ENCODE data around the gene RNH1. TPM values are rescaled to one million over a fixed set of nuclear protein-coding genes. Genes with fewer than 3 reads are reported as not detected.

RNH1 gene
- total RNA-seq, 1 donor from 2014 or later: 152 TPM

DNA sequence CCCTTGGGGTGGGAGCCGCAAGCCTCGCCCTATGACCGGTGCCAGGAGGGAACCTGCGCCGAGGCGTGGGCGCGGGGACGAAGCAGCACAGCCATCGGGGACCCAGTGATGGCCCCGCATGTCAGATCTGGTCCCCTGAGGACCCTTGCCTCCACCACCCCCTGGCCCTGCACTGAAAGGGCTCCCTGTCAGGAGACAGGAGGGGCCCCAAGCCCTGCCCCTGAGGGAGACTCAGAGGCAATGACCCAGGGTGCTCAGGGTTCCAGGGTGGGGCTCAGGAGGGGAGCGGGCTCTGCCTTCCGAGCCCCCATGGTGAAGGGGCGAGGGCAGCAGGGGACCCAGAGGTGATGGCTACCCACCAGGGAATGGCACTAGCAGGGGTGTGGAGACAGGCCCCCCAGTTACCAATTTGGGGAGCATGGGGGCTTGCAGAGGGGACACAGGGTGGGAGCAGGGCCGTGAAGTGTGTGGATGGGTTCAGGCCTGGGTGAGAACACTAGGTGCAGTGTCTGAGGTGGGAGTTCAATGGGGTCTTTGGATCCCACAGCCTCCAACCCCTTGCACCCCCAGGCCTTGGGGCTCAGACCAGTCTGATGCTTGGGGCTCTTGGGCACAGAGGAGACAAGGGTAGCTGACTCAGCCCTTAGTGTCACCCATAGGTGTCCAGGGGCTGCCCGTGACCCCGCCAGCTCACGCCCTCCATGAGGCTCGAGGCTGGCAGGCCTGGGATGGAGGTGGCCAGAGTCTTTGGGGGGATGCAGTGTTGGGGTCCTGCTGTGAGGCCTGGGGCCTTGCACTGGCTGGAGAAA, 30.8 kb upstream of the RNH1 start:
- ATAC-seq: no peak

DNA sequence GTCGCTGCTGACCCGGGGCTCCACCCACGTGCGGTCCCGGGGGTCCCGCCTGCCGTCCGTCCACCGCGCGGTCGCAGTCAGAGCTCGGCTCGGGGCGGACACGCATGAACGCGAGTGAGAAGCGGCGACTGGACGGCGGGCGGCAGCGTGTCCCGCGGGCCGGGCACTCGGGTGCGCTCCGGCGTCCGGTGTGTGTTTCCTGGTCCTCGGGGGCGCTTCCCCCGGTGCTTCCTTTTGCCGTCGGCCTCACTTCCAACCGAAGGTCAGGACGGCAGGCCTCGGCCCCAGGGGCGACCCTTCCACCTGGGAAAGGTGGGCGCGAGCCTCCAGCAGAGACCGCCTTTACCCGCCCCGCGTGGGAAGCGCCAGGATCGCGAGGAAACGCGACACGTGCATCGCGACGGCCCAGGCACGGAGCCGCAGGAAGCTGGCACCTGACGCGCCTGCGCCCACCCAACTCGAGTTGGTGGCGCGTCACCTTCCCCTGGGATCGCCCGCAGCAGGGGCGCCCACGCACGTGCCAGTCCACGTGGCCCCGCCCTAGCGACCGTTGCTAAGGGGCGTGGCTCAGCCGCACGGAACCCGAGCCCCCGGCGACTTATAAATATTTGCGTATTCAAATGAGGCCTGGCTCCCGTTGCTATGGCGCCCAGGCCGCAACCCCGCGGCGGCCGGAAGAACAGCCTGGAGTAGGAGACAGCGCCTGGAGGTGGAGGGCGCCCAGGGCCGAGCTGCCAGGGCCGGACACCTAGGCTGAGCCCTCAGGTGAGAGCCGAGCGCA, 30.0 kb upstream of the RNH1 start, which contains the start of gene LRRC56:
LRRC56 (plus strand) TSS at position 687 of the 781 bp plus-strand sequence. CDS start 3,158 bp downstream, outside the sequence.
- ATAC-seq: peak; percentile 35

DNA sequence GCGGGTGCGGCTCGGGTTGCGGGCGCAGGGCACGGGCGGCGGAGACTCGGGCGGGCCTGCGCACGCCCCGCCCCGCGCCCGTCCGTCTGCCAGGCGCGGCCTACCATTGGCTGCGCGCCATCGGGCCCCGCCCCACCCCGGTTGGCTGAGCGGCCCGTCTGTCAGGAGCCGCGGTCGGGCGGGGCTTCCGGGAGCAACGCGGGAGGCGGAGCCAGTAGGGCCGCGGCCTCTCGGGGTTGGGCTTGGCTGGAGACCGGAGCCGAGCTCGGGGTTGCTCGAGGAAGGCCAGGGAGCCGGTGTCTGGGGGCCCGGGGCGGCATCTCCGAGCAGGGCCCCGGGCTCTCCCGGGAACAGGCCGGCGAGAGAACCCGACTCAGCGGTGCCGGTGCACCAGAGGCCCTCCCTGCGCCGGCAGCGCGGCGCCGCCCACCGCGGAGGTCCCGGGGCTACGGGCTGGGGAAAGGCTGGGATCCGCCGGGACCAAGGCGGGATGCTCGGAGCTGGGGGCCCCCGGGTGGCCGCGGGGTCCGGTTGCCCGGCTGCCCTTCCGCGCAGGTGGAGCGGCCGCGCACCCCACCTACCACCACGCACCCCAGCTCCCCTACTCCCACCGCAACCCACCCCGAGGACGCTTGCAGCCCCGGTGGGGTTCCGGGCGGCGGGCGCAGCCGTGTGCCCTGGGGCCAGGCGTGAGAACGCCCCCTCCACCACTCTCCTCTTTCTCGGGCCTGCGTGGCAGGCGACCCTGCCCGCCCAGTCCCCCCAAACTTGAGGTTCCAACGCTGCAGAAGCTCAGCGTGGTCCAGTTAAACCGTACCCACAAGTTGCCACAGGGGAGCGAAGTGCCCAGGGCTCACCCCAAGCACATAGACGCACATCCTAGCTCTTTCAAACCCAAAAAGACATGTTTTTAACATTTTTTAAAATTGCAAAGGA, 28.7 kb upstream of the RNH1 start, which contains the start of gene HRAS:
HRAS (minus strand) TSS at position 58 of the 936 bp plus-strand sequence.
- ATAC-seq: peak; percentile 81

DNA sequence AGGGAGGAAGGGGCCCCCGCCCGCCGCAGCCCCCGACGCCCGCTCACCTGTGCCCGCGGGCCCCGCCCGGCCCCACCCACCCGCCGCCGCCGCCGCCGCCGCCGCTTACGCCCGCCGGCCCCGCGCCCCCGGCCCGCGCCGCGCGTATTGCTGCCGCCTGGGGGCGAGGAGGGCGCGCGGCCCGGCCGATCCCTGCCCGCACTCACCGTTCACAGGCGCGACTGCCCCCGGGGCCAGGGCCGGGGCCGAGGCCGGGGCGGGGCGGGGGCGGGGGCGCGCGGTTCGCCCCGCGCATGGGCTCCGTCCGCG, 28.1 kb upstream of the RNH1 start:
- ATAC-seq: no peak

DNA sequence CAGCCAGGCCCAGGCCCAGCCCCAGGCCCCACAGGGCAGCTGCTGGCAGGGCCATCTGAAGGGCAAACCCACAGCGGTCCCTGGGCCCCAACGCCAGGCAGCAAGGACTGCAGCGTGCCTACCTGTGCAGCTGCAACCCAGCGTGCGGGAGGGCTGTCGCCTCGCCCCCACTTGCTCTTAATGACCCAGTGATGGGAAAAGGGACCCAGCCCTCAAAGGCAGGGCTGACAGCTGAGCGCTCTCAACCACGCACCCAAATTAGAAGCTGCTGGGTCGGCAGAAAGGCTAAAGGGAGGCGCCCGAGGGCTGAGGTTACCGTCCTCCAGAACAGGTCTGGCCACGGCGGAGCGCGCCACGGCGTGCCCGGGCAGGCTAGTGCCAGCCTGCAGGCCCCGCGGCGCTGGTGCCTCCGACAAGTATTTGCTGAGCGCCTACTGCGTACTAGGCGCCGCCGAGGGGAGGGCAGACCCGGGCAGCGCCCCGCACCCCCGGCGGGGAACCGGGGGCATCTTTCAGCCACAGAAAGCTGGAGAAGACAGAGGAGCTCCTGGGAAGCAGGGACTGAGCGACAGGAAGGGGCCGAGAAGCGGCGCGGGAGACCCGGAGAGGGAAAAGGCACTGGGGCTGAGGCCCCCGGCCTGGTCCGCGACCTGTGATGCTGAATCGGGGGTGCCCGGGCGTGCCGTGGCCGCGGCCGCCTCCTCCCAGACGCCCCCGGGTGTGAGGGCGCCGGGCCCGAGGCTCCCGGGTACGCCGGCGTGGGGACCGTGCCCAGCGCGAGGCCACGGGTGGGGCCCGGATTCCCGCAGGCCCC, 27.6 kb upstream of the RNH1 start:
- peak; percentile 68 for ATAC-seq

DNA sequence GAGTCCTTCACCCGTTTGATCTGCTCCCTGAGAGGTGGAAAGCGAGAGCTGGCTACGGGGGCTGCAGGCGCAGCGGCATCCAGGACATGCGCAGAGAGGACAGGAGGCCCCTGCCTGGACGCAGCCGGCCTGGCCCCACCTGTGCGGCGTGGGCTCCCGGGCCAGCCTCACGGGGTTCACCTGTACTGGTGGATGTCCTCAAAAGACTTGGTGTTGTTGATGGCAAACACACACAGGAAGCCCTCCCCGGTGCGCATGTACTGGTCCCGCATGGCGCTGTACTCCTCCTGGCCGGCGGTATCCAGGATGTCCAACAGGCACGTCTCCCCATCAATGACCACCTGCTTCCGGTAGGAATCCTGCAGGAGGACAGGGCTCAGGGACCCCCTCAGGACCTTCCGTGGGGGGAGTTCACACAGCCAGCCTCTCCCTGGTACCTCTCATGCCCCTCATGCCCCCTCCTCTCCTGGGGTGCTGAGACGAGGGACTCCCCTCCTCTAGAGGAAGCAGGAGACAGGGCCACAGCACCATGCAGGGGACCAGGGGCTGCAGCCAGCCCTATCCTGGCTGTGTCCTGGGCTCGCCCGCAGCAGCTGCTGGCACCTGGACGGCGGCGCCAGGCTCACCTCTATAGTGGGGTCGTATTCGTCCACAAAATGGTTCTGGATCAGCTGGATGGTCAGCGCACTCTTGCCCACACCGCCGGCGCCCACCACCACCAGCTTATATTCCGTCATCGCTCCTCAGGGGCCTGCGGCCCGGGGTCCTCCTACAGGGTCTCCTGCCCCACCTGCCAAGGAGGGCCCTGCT, 26.7 kb upstream of the RNH1 start:
- ATAC-seq: no peak

DNA sequence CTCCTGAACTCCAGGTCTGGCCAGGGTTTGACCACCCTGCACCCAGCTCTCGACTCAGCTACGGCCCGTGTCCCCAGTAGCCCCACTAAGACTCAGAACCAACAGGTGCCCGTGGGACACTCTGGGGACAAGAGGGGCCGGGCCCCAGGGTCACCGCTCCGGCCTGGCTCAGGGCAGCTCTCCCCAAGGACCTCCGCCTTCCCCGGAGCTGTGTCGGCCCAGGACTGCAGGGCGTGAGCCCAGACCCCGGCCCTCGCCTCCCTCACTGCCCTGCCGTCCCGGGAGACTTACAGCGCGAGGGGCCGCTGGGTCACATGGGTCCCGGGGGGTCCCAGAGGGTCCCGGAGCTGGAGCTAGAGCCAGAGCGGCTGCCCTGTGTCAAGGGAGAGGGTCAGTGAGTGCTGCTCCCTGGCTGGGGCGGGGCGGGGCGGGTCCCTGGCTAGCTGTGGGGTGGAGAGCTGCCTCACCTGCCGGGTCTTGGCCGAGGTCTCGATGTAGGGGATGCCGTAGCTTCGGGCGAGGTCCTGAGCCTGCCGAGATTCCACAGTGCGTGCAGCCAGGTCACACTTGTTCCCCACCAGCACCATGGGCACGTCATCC, 26.0 kb upstream of the RNH1 start:
- ATAC-seq: no peak

DNA sequence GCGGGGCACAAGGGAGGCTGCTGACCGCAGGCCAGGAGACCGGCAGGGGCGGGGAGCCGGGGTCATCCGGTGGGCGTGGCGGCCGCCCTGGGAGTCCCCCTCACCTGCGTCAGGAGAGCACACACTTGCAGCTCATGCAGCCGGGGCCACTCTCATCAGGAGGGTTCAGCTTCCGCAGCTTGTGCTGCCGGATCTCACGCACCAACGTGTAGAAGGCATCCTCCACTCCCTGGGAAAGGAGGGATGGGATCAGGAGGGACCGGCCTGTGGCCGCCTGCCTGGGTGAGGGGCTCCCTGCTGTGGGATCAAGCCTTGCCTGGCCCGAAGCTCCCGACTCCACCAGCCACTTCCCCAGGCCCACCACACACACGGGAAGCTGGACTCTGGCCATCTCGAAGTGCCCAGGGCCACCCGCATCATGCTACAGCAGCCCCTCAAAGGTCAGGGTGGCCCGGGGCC, 25.5 kb upstream of the RNH1 start:
- ATAC-seq: no peak

DNA sequence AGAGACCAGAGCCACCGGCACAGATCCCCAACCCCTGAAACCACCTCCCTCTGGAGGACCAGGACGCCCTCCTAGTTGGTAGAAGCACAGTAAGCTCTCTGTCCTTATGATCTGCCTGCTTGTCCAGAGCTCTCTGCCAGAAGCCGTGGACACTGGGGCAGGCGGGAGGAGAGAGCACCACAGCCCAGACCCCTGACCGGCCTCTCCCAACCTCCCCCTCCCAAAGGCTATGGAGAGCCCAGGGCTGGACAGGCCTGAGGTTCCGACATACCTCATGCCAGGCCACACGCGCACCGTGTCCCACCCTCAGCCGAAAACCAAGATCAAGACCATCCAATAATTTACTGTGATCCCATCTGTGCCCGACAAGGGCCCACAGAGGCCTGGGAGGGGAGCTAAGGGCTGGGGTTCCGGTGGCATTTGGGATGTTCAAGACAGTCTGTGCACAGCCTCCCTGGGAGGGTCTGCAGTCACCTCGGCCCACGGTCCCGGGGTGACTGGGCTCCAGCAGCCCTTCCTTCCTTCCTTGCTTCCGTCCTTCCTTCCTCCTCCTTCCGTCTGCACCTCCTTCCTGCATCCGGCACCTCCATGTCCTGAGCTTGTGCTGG, 25.0 kb upstream of the RNH1 start:
- no peak for ATAC-seq

DNA sequence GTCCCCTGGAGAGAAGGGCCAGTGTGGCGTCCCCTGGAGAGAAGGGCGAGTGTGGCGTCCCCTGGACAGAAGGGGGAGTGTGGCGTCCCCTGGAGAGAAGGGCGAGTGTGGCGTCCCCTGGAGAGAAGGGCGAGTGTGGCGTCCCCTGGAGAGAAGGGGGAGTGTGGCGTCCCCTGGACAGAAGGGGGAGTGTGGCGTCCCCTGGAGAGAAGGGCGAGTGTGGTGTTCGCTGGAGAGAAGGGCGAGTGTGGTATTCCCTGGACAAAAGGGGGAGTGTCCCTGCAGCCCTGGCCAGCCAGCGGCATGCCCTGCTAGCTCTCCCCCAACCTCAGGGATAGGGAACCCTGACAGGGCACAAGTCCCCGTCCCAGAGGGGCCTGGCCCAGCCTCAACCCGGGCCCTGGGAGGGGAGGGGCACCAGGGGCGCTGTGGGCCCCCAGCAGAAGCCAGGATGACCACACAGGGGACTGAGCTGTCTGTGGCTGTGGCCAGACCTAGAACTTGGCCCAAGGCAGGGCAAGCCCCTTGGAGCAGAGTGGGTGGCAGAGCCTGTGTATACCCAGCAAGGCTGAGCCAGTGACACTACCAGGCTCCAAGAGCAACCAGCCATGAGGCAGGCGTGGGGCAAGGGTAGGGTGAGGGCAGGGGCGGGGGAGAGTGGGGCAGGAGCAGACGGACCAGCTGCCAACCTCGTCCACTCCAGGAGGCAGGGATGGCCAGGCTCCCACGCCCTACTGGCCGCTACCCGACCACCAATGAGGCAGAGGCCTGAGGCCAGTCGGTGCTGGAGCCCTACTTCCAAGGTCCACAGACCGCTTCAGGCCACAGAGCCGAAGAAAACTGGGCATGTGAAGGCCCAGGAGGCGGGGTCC, 24.2 kb upstream of the RNH1 start:
- no peak for ATAC-seq

DNA sequence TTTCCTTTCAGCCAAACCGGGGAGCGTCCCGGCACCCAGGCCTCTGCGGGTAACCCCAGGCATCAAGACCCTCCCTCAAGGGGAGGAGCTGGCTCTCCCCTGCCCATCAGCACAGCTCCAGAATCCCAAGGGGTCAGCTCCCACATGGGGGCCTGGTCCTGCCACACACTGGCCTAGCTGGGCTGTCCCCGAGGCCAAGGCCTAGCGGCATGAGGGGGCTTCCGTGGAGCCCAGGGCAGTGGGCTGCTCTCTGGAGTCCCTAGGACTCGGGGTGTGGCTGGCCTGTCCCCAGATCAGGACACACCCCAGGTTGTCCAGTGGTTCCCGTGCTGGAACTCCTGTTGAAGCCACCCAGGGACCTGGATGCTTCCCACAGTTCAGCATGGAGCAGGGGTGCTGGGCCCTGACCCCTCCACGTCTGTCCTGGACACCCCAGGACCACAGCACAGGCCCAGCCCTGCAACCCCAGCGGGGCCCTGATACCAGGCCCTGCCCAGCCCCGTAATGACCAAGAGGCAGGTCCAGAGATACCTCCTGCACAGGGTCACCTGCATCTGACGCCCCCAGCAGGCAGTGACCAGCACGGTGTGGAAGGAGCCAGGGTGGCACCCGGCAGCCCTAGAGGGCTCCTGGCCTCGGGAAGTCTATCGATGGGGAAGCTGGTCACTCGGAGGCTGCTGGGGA, 22.8 kb upstream of the RNH1 start:
- no peak for ATAC-seq

DNA sequence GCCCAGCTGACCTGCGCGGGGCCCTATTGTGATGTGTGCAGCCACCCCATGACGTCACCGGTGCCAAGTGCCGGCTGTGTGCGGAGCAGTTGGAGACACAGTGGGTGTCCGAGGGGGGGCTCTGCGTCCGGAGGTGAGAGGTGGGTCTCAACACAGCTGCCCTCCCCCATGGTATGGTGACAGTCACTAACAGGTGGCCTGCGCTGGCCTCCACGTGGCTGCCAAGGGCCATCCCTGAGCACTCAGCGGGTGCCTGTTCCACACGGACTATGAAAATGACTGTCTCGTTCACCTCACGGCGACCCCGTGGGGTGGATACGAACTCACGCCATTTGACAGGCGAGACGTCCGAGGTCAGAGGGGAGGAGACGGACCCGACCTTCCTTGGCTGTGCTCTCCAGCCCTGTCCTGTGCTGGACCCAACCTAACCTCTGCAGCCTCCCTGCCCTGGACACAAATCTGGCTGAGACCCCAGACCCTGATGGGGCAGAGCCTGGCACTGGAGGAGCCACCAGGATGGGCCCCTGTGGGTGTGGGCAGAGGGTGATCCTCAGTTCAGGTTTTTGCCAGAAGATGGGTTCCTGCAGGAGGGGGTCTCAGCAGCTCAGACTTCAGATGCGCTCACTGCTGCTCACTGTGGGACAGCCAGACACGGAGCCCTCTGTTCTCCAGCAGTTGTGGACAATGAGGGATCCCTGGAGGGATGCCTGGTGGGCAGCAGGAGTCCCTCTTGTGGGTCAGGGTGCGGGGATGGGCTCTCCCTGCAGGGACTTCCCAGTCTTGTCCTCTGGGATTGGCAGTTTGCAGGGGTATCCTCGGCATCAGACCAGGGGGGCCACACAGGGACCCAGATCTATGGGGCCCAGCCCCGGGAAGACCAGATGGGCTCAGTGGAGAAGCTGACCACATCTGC, 22.0 kb upstream of the RNH1 start:
- peak; percentile 6 for ATAC-seq

DNA sequence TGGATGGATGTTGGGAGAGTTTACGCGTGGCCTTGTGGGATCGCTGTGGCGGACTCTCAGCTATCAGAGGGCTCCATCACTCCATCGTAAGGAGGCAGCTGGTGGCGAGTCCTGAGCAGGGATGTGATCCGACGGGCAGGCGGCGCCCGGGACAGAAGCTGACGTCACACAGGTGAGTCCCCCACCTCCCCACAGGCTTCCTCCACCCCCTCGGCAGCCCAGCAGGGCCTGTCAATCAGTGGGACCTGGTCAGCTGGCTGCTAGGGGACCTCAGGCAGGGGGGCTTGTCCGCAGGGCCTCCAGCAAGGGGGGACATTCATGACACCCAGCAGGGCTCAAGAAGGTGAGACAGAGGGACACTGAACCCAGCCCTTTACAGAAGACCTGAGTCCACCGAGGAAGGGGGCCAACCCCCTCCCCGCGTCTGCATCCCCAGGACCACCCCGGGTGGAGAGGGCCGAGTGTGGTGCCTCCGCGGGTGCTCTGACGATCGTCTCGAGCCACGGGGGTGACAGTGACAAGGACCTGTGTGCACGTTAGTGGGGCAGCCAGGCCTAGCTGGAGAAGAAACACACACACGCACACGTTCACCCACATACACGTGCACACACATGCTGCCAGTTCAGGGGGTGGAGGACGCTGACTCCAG, 21.2 kb upstream of the RNH1 start:
- ATAC-seq: peak; percentile 27

DNA sequence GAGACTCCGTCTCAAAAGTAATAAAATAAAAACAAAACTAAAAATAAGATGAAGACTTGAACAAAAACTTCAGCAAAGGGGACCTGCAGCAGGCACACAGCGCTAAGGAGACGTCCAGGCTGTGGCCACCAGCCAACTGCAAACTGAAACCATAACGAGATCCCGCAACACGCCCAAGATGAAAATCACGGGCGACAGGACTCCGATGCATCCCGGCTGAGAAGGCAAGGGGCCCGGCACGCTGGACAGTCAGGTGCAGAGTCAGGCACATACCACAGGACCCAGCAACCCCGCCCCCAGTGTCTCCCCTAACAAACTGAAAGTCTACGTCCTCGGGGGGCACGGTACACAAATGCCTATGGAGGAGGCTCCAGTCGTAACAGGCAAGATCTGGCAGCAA, 19.1 kb upstream of the RNH1 start:
- no peak for ATAC-seq

DNA sequence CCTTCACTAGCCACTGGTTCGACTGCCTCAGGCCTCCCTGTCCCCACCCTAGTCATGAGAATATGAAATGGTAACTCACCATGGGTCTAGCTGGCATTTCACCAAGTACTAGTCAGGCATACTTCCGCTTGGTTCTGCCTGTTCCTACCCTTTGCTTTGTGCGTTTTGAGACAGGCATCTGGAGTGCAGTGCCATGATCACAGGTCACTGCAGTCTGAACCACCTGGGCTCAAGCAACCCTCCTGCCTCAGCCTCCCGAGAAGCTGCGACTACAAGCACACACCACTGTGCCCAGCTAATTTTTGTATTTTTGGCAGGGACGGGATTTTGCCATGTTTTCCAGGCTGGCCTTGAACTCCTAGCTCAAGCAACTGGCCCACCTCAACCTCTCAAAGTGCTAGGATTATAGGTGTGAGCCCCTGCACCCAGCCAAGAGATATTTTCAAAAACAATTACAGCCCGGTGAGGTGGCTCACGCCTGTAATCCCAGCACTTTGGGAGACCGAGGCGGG, 14.2 kb upstream of the RNH1 start:
- no peak for ATAC-seq

DNA sequence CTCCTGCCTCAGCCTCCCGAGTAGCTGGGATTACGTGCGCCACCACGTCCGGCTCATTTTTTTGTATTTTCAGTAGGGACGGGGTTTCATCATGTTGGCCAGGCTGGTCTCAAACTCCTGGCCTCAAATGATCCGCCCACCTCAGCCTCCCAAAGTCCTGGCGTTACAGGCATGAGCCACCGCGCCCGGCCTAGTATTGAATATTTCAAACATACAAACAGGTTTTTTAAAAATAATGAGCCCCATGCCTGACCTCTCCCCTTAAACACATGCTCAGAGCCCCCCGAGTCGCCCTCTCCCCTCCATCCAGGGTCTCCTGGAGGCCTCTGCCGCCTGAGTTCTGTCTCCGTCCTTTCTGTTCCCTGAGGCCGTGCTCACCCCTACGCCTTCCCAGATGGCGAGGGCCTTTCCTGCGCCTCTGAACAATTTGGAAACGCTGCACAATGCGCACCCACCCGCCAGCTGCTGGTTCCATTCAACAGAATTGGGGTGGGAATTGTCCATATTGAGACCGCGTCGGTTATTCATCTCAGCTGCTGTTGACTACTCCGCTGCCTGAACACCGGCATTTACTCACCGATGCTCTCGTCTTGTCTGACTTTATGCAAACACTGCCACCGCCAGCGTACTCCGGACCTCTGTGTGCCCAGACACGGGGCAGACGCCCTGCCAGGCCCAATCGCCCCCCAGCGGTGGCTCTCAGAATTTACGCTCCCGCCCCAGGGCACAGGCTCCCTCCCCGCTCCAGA, 13.6 kb upstream of the RNH1 start:
- no peak for ATAC-seq

Measured in esophagus mucosa (tissue), 1 donor.